ENCODE data around the gene ADAT2. TPM values are rescaled to one million over a fixed set of nuclear protein-coding genes. Genes with fewer than 3 reads are reported as not detected.

ADAT2 gene
- 4.1 and 12.1 TPM in 2 replicates for total RNA-seq

GRCh38 chr6:143450453-143451371 is at the start of gene ADAT2, which contains the start of gene PEX3:
Gene ADAT2 (minus strand): TSS chr6:143450695. CDS start chr6:143450658, 37 bp downstream.
Gene PEX3 (plus strand): TSS chr6:143450805. CDS start chr6:143451043, 238 bp downstream.

Other genes starting within 250 kb of the ADAT2 start
- 25.9 and 28.1 TPM in 2 replicates for gene PEX3, start 110 bp upstream of the ADAT2 start, total RNA-seq
- 64.7 and 131 TPM in 2 replicates for gene FUCA2, start 61.0 kb upstream of the ADAT2 start, total RNA-seq
- gene PHACTR2, start 227.3 kb upstream of the ADAT2 start, total RNA-seq: 52.9 TPM in 2 replicates